HFFc6 (cell line): ENCODE measurements around the gene OAF. TPM values are rescaled to one million over a fixed set of nuclear protein-coding genes. Genes with fewer than 3 reads are reported as not detected.

Experiments
- DNase-seq: peaks from one replicate; pipeline ENCODE4 v3.0.0-alpha.2; 2018
- H3K27ac Mint-ChIP-seq: 2 replicates; pipeline ENCODE4 v1.8.0; 2020; ENCODE audit warnings: mild to moderate bottlenecking, mixed read lengths
- H3K27me3 Mint-ChIP-seq: 2 replicates; pipeline ENCODE4 v1.8.0; 2021; ENCODE audit warnings: mild to moderate bottlenecking, moderate library complexity, mixed read lengths; ENCODE audit not compliant: insufficient read depth
- H3K36me3 Mint-ChIP-seq: 2 replicates; pipeline ENCODE4 v1.8.0; 2021; ENCODE audit warnings: low read depth, mixed read lengths
- H3K4me1 Mint-ChIP-seq: 2 replicates; pipeline ENCODE4 v1.8.0; 2020; ENCODE audit warnings: low read depth, mixed read lengths
- H3K4me3 Mint-ChIP-seq: 2 replicates; pipeline ENCODE4 v1.8.0; 2020; ENCODE audit warnings: mild to moderate bottlenecking, moderate library complexity, mixed read lengths
- H3K9me3 Mint-ChIP-seq: 2 replicates; pipeline ENCODE4 v1.8.0; 2020; ENCODE audit warnings: mild to moderate bottlenecking, mixed read lengths
- CTCF ChIP-seq: fragments of 200-600 bp; sonication (generic); IDR thresholded peaks from 2 replicates; pipeline ENCODE4 v1.5.0; 2021; ENCODE audit warnings: antibody characterized with exemption, mild to moderate bottlenecking
- total RNA-seq, 6 experiments: library from RNA; stranded (reverse); fragmentation: NEBNext Ultra II Directional; extraction: Animal tissue kit (Norgen Biotek cat#: 25700); gene quantifications; 2 replicates in 1 of 6; 3 replicates in 5 of 6; pipeline ENCODE4 v1.2.3, GENCODE V29; 2021

The OAF gene
- total RNA-seq, 6 experiments from 2014 or later: 111 to 143 (median 123) TPM

GRCh38 chr11:120200677-120201076, 10.2 kb upstream of the OAF start:
- no peak for DNase-seq
- Mint-ChIP-seq H3K4me1 (peaks cover 23% of the 10 kb centered on the region), H3K36me3 (no peaks in the 10 kb centered on the region), H3K4me3 (no peak overlapping the region), H3K27me3 (peaks cover 4% of the 10 kb centered on the region), H3K27ac (no peak overlapping the region), H3K9me3 (no peaks in the 10 kb centered on the region)
- TF ChIP-seq CTCF: no peak

- H3K9me3 Mint-ChIP-seq: no peaks in the 10 kb centered on the region
- peaks cover 4% of the 10 kb centered on the region for H3K27me3 Mint-ChIP-seq
- DNase-seq: no peak
- H3K4me3 Mint-ChIP-seq: no peak overlapping the region
- H3K4me1 Mint-ChIP-seq: peaks cover 30% of the 10 kb centered on the region
- no peak overlapping the region for H3K27ac Mint-ChIP-seq
- H3K36me3 Mint-ChIP-seq: no peaks in the 10 kb centered on the region
- TF ChIP-seq CTCF: no peak
Observed at GRCh38 chr11:120201653-120202052, 9.2 kb upstream of the OAF start.

GRCh38 chr11:120203626-120204025, 7.2 kb upstream of the OAF start:
- no peaks in the 10 kb centered on the region for H3K36me3 Mint-ChIP-seq
- H3K27me3 Mint-ChIP-seq: peaks cover 4% of the 10 kb centered on the region
- H3K4me3 Mint-ChIP-seq: no peak overlapping the region
- H3K9me3 Mint-ChIP-seq: no peaks in the 10 kb centered on the region
- no peak for TF ChIP-seq CTCF
- H3K4me1 Mint-ChIP-seq: peaks cover 48% of the 10 kb centered on the region
- peak overlapping the region; percentile 77 for H3K27ac Mint-ChIP-seq
- peak; percentile 44 for DNase-seq

- TF ChIP-seq CTCF: no peak
- Mint-ChIP-seq H3K4me3 (no peak overlapping the region), H3K27ac (peak overlapping the region; percentile 53; the same call in 1 of the 2 replicates), H3K27me3 (peaks cover 4% of the 10 kb centered on the region), H3K9me3 (no peaks in the 10 kb centered on the region), H3K4me1 (peaks cover 66% of the 10 kb centered on the region), H3K36me3 (no peaks in the 10 kb centered on the region)
- peak; percentile 76 for DNase-seq
Observed at GRCh38 chr11:120205596-120206161, 5.2 kb upstream of the OAF start.

- Mint-ChIP-seq H3K9me3 (no peaks in the 10 kb centered on the region), H3K36me3 (no peaks in the 10 kb centered on the region), H3K27ac (peak overlapping the region; percentile 99), H3K4me3 (no peak overlapping the region), H3K4me1 (peaks cover 66% of the 10 kb centered on the region), H3K27me3 (no peaks in the 10 kb centered on the region; the same call in 1 of the 2 replicates)
- no peak for DNase-seq
- TF ChIP-seq CTCF: no peak
Observed at GRCh38 chr11:120207512-120207911, 3.3 kb upstream of the OAF start.
